Right lobe of liver (tissue), 6 donors: Measurements from ENCODE around the gene KRTAP22-1. TPM values are rescaled to one million over a fixed set of nuclear protein-coding genes. Genes with fewer than 3 reads are reported as not detected.

Source experiments
- ATAC-seq, 4 donors: fragments of 200-7000 bp; cut with Tn5 transposase; one replicate each; pipeline ENCODE4 v1.9.1; 2020; ENCODE audit warnings: mild to moderate bottlenecking in 4 of 4, moderate library complexity in 4 of 4
- DNase-seq, 3 donors: peaks; one replicate each; pipeline ENCODE4 v3.0.0-alpha.2; 2020
- H3K27ac ChIP-seq, 3 donors: fragments of 200-600 bp; one replicate each; pipeline ENCODE4 v1.8.0; 2022
- H3K27me3 ChIP-seq, 2 donors: fragments of 200-600 bp; one replicate each; pipeline ENCODE4 v1.8.0; 2022
- H3K36me3 ChIP-seq, 4 donors: fragments of 200-600 bp; sonication (generic) in 1 of 4; one replicate each; pipeline versions ENCODE4 v1.5.1 to v1.8.0; 2017 to 2022; ENCODE audit warnings: control low read depth in 1 of 4
- H3K4me1 ChIP-seq, 4 donors: fragments of 200-600 bp; sonication (generic) in 1 of 4; one replicate each; pipeline versions ENCODE4 v1.5.1 to v1.8.0; 2017 to 2022; ENCODE audit warnings: control low read depth in 1 of 4
- H3K4me3 ChIP-seq, 3 donors: fragments of 200-600 bp; one replicate each; pipeline ENCODE4 v1.8.0; 2022
- H3K9me3 ChIP-seq, 4 donors: fragments of 200-600 bp; sonication (generic) in 1 of 4; one replicate each; pipeline versions ENCODE4 v1.5.1 to v1.8.0; 2017 to 2022; ENCODE audit warnings: control low read depth in 1 of 4
- POLR2A ChIP-seq: fragments of 450-650 bp; IDR thresholded peaks from one replicate; pipeline ENCODE4 v1.6.1; 2017; ENCODE audit warnings: antibody characterized with exemption, mild to moderate bottlenecking
- whole genome bisulfite sequencing: methylation state at CpG from one replicate; pipeline ENCODE4 v1.1.6; 2018; ENCODE audit warnings: low coverage, low lambda C conversion rate; ENCODE audit not compliant: insufficient coverage; ENCODE audit errors: missing lambda C conversion rate; 5-methylcytosine and 5-hydroxymethylcytosine counted together
- intact Hi-C, 2 donors: fragments of 100-400 bp; cut with DNase I; formaldehyde crosslinking; loops; one replicate each; pipeline versions ENCODE4 v1.11.2 to v1.14.1; 2022
- long read RNA-seq: library from polyadenylated mRNA; unstranded; transcript quantifications from one replicate; pipeline ENCODE4 v2.0.0, GENCODE V29; 2019
- total RNA-seq, 6 experiments: library from RNA; depleted of rRNA in 2 of 6; stranded (reverse); fragments of >200 nt in 2 of 6; fragmentation: NEBNext Ultra II Directional in 3 of 6; extraction: Animal tissue kit (Norgen Biotek cat#: 25700) in 3 of 6; gene quantifications; one replicate each; pipeline versions ENCODE4 v1.1.0 to v1.2.4, GENCODE V29; 2016 to 2023
- TF ChIP-seq, protein P1 (sequence below), 4 donors: fragments of 200-600 bp in 3 of 4; fragments of 450-650 bp in 1 of 4; IDR thresholded peaks; one replicate each; pipeline versions ENCODE4 v1.5.1 to v1.8.0; 2016 to 2022; ENCODE audit warnings: antibody characterized with exemption in 4 of 4, mild to moderate bottlenecking in 2 of 4
- donor health status: DM: no; HTN: yes; CAD: no.
- donor health status: DM: no; HTN: no; CAD: no.
- donor health status: DM: no; HTN: no; CAD: no.
- donor health status: DM: no; HTN: yes; CAD: no.
- donor health status: DM: no; HTN: yes; CAD: no.

The KRTAP22-1 gene
- total RNA-seq = not detected
- long read RNA-seq = 0 reads

DNA sequence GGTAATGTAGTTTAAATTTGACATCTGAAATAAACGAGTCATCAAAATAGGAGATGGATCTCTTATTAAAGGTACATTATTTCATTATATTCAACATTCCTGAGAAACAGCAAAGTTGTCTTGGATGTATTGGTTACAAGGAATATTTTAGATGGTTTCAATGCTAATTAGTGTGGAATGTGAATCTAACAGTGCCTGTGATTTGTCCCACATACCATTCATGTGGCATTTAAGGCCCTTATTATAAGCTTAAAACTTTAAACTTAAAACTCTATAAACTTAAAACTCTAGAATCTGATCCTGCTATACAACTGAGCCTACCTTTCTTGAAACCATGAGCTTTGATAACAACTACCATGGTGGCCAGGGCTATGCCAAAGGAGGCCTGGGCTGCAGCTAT, at the start of gene KRTAP22-1:
Gene KRTAP22-1, plus strand, starts transcription at position 301 of the 400 bp plus-strand sequence.
- Histone ChIP-seq H3K9me3 (no peaks in the 10 kb centered on the region), H3K36me3 (no peaks in the 10 kb centered on the region), H3K4me1 (no peaks in the 10 kb centered on the region), H3K4me3 (no peak within 1 kb of the TSS), H3K27me3 (no peaks in the 10 kb centered on the region), H3K27ac (no peak within 1 kb of the TSS)
- ATAC-seq (no peak), DNase-seq (no peak)
- TF ChIP-seq POLR2A = no peak
- TF ChIP-seq, protein P1, sequence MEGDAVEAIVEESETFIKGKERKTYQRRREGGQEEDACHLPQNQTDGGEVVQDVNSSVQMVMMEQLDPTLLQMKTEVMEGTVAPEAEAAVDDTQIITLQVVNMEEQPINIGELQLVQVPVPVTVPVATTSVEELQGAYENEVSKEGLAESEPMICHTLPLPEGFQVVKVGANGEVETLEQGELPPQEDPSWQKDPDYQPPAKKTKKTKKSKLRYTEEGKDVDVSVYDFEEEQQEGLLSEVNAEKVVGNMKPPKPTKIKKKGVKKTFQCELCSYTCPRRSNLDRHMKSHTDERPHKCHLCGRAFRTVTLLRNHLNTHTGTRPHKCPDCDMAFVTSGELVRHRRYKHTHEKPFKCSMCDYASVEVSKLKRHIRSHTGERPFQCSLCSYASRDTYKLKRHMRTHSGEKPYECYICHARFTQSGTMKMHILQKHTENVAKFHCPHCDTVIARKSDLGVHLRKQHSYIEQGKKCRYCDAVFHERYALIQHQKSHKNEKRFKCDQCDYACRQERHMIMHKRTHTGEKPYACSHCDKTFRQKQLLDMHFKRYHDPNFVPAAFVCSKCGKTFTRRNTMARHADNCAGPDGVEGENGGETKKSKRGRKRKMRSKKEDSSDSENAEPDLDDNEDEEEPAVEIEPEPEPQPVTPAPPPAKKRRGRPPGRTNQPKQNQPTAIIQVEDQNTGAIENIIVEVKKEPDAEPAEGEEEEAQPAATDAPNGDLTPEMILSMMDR (IDR thresholded peaks at IDR 0.05) = no peak
- 17% methylated on average over 1 of the region's 1 CpG for WGBS
- intact Hi-C loops = no loop called here

DNA sequence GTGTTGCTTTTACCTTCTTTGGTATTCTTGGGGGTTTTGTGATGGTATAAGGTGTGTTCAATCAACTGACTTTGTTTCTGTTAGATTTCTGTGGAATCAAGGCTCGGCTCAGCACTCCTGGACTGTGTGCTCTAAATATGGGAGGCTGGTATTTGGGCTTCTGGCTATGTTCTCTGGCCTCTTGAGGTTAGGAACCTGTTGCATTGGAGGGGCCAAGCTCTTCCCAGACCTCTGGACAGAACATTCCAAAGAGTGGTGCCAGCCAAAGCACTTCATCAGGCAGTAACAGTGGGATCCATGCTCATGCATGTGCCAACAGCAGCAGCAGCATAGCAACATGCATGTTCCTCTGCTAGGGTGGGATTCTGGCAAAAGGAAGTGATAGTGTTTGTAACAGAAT, 48.1 kb upstream of the KRTAP22-1 start:
- Histone ChIP-seq H3K36me3 (no peaks in the 10 kb centered on the region), H3K4me1 (no peaks in the 10 kb centered on the region), H3K27me3 (no peaks in the 10 kb centered on the region), H3K9me3 (no peaks in the 10 kb centered on the region), H3K27ac (no peak overlapping the region), H3K4me3 (no peak overlapping the region)
- ATAC-seq (no peak), DNase-seq (no peak)
- TF ChIP-seq, protein P1 (IDR thresholded peaks at IDR 0.05) = no peak
- TF ChIP-seq POLR2A = no peak
- intact Hi-C loops = no loop called here
- 50% methylated on average over 1 of the region's 1 CpG for WGBS

DNA sequence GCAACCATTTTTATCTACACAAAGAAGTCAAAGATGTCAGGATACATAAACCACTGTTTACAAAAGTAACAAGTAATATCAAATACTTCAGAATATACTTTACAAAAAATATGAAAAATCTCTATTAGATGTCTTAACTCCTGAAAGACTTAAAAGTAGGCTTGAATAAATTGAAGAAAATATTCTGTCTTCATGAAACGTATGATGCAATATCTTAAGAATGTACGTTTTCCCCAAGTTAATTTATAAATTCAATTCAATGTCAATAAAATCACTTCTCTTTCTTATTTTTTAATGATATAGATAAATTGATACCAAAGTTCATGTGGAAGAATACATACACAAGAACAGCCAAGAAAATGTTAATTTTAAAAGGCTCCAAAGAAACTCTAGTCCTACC, 45.8 kb upstream of the KRTAP22-1 start:
- no peaks in the 10 kb centered on the region for H3K27me3 ChIP-seq
- TF ChIP-seq, protein P1 (IDR thresholded peaks at IDR 0.05) = no peak
- no peak for TF ChIP-seq POLR2A
- no peaks in the 10 kb centered on the region for H3K36me3 ChIP-seq
- ATAC-seq (no peak), DNase-seq (no peak)
- no peaks in the 10 kb centered on the region for H3K9me3 ChIP-seq
- intact Hi-C loops = no loop called here
- no peak overlapping the region for H3K27ac ChIP-seq
- H3K4me1 ChIP-seq = no peaks in the 10 kb centered on the region
- WGBS = 29% methylated on average over 2 of the region's 2 CpGs
- H3K4me3 ChIP-seq = no peak overlapping the region

DNA sequence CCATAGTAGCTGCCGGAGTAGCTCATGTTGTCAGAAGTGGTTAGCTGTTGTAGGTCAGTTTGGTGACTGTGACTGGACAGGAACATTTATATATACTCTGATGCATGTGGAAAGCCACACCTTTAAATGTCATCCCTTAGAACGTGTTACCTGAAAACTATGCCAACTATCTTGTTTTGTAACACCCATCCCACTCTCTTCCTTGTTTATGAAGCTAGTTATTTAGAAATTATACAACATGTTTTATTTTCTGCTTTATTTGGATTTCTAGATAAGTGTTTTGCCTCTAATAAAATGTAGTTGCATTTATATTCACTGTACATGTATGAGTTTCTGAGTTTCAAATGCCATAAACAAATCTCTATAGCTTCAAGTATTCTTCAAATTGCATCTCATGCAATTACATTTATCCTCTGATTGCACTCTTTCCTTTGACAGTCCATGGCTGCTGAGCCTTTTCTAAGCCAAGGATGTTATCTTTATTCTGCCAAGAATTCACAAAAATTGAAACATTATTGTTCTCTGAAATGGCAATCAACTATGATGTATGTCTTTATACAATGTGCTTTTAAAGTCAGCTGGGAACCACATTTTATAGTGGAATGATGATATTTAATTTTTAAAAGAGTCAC, 39.5 kb upstream of the KRTAP22-1 start, which contains the start of gene KRTAP19-7:
Gene KRTAP19-7, minus strand, starts transcription at position 51 of the 632 bp plus-strand sequence. Its CDS starts 25 bp downstream, at position 26.
- no peaks in the 10 kb centered on the region for H3K4me1 ChIP-seq
- DNase-seq (no peak), ATAC-seq (no peak)
- H3K4me3 ChIP-seq = no peak within 1 kb of the TSS
- 60% methylated on average over 2 of the region's 2 CpGs for WGBS
- intact Hi-C loops = no loop called here
- no peak within 1 kb of the TSS for H3K27ac ChIP-seq
- H3K9me3 ChIP-seq = no peaks in the 10 kb centered on the region
- H3K36me3 ChIP-seq = no peaks in the 10 kb centered on the region
- no peak for TF ChIP-seq POLR2A
- TF ChIP-seq, protein P1 (IDR thresholded peaks at IDR 0.05) = no peak
- H3K27me3 ChIP-seq = no peaks in the 10 kb centered on the region
